GM21717 (cell line): ENCODE results near the gene NUDT15.
"Not testable (repeated sequence)": the region's sequence is repeated elsewhere in the genome, so short reads cannot be mapped to it uniquely, and the experiment has no call there.

ENCODE experiments used
- ATAC-seq: cut with Tn5 transposase; IDR thresholded peaks from one replicate; pipeline ENCODE4 v1.9.1; 2021; ENCODE audit warnings: mild to moderate bottlenecking, moderate library complexity; ENCODE audit not compliant: unreplicated experiment

The NUDT15 gene

GRCh38 chr13:48037346-48038173 is at the start of gene NUDT15:
Gene NUDT15 (plus strand): TSS chr13:48037726. CDS start chr13:48037747, 21 bp downstream.
- ATAC-seq = peak; percentile 92

DNA sequence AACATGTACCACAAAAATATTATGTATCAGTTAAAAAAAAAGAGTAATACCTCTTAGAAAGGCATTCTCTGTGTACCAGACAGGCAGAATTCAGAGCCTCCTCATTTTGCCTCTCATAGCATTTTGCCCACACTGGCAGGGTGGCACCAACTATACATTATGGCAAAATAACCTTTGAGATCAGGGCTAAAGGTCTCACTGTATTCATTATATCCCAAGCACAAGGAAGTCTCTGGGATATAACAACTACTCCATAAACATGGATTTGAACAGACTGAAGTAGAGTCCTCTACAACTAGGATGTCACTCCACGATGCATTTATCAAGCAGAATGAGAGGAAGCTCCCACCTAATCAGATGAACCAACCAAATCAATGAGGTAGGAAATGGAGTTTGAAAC is 47.1 kb upstream of the NUDT15 start:
- no peak for ATAC-seq

DNA sequence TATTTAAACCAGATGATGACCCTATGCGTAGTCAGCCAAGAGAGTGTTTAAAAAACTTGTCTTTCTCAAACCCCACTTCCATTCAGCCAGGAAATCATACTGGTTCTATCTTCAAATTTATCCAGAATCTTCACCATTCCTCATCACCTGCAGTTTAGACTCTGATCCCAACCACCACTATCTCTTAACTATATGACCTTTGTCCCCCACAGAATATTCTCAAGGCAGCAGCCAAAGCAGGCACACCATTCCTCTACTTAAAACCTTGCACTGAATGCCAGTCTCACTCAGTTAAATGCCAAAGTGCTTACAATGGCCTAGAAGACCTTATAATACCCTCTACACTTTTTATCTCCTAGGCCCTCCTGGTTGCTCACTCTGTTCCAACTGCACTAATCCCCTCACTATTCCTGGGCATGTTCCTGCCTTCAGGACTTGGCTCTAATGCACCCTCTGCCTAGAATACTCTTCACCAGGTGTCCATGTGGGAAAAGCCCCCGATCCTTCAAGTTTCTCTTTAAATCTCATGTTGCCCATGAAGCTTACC is 46.5 kb upstream of the NUDT15 start:
- ATAC-seq = no peak

DNA sequence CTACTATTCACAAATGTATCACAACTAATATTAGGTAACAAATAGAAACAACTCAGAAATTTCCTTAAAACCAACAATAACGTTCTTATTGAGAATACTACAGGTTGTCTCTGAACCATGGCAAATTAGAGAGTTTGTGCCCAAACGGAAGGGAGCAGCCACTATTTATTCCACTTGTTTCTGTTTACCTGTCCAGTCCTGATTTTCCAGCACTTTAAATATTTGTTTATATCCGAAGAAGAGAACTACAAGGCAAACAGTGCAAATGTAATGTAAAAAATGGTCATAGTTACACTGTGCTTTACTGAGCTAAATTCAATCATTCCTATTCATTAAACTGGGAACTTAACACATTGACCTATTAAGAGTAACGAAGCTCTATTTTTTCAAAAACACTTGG is 45.7 kb upstream of the NUDT15 start:
- no peak for ATAC-seq

GRCh38 chr13:47997384-47997783 is 40.1 kb upstream of the NUDT15 start:
- no peak for ATAC-seq

DNA sequence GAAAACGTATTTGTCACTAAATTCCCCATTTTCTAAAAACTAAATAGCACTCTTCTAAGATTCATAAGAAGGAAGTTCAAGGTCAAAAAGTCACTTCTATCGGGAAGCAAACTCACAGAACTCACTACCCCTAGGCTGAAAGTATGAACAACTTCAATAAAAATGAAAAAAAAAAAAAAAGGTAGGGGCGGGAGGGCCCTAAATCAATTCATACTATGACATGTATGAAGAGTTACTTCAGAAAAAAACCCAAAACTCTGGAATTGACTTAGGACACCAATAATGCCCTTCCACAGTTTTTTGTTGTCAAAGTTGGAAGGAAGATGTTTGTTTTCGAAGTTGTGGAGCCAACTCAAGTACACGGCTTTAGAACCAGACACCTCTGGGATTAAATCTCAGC is 37.6 kb upstream of the NUDT15 start:
- no peak for ATAC-seq

DNA sequence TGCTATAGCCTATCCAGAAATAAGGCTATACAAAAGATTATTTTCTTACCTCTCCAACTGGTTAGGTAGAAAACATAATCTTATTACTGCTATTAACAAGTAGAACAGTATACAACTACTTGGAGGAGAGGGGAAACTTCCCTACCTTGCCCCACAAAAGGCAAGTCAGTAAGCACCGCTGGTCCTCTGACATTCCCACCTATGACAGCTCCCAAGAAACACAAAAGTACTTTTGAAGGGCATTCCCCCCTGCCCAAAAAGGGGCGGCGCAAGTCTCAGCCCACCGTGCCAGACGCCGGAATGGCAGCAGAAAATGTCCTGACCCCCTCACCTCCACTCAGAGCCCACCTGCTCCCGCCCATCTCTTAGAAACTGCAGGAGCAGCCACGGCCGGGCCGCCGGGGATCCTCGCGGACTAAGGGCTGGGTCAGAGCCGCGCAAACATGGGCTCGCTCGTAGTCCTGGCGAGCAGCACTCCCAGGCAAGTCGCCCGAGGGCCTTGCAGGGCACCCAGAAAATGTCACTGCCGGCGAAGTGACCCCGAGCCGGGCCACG is 36.9 kb upstream of the NUDT15 start:
- peak; percentile 32 for ATAC-seq

GRCh38 chr13:48001114-48001881 is 36.2 kb upstream of the NUDT15 start, which contains the start of gene SUCLA2:
Gene SUCLA2 (minus strand): TSS chr13:48001273. CDS start chr13:48001269, 4 bp downstream.
- ATAC-seq = peak; percentile 97

DNA sequence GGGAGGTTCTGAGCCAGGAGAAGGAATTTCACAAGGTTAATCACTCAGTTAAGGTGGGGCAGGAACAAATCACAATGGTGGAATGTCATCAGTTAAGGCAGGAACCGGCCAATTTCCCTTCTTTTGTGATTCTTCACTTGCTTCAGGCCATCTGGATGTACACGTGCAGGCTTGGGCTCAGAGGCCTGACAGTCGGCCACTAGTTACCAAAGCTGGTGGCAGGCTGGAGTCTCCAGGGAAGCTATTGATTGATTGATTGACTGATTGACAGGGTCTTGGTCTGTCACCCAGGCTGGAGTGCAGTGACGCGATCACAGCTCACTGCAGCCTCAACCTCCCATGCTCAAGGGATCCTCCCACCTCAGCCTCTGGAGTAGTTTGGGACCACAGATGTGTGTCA is 35.5 kb upstream of the NUDT15 start:
- not testable (repeated sequence) for ATAC-seq

DNA sequence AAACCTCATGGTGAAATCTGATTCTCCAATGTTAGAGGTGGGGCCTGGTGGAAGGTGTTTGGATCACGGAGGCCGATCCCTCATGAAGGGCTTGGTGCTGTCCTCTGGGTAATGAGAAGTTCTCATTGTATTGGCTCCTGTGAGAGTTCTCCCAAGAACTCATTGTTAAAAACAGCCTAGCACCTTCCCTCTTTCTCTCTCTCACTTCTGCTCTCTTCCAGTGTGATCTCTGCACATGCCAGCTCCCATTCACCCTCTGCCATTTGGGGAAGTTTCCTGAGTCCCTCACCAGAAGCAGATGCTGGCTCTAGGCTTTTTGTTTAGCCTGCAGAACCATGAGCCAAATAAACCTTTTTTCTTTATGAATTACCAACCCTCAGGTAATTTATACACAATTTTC is 33.3 kb upstream of the NUDT15 start:
- ATAC-seq = no peak

GRCh38 chr13:48006396-48006795 is 31.1 kb upstream of the NUDT15 start:
- no peak for ATAC-seq

DNA sequence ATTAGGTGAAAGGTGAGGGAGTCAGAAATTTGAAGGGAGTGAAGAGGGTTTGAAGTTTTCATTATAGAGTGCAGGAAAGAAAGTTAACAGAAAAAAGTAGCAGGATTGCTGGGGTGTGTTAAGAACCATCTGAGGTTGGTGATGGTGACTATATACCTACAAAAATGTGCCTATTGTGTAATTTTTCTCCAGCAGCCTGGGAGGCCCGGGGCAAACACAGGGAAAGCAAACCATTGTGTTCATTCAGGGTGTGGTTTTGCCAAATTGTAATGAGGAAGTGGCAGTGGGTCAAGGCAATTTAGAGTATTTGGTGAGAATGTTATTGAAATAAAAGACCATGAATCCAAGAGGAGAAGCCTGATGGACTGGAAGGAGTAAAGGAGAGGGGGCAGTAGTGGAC is 28.2 kb upstream of the NUDT15 start:
- ATAC-seq = no peak

GRCh38 chr13:48010698-48011097 is 26.8 kb upstream of the NUDT15 start:
- no peak for ATAC-seq

DNA sequence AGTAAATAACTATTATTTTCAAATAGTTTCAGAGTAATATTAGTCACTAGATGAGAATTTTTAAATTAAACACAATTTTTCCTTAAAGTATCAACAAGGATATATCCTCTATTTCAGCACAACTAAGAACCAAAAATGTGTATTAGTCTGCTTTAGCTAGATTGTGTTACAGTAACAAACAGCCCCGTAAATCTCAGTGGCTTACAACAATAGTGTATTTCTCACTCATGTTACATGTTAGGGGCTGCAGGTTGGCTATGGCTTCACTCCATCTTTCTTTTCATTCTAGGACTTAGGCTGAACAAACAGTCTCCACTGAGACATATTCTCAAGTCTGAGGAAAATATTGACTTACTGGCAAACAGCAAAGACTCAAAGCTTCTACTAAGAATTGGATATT is 24.9 kb upstream of the NUDT15 start:
- ATAC-seq = no peak

- no peak for ATAC-seq
These were observed 23.2 kb upstream of the NUDT15 start for GRCh38 chr13:48014359-48014758.

GRCh38 chr13:48018637-48019036 is 18.9 kb upstream of the NUDT15 start:
- ATAC-seq = no peak

DNA sequence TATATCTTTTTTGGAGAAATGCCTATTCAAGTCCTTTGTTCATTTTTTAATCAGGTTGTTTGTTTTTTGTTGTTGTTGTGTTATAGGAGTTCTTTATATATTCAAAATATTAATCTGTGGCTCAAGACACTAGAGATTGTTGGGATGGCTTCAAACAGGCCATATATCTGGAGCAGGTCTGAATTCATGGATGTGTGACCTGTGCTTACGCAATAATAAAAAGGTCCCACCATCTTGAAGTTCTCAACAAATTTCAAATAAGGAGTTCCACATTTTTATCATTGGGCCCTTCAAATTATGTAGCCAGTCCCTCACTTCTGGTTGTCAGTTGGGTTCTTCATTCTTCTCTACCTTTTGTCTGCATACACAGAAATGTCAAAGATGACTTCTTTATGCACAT is 17.7 kb upstream of the NUDT15 start:
- no peak for ATAC-seq

DNA sequence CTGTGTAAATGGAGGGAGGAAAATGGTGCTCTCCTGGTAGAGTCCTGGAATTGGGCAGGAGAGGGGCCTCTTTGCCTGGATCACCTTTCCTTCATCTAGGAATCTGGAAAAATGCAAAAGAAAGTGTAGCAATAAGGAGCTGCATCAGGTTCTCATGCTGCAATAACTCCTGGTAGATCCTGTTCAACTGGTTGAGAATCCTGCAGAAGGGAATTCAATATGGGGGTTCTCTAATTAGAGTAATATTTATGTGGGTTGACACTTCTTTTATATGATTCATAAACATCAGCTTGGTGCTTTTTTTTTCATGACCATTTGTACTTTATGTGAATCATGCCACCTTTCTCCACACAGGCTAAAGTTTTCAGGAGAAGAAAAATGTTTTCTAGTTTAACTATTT is 9.5 kb upstream of the NUDT15 start:
- ATAC-seq = no peak

GRCh38 chr13:48029859-48030258 is 7.7 kb upstream of the NUDT15 start:
- ATAC-seq = no peak

- ATAC-seq = no peak
These were observed 1.2 kb downstream of the NUDT15 start for GRCh38 chr13:48038761-48039160.

GRCh38 chr13:48040049-48040448 is 2.5 kb downstream of the NUDT15 start:
- ATAC-seq = no peak
